Activated CD8-positive, alpha-beta T cell treated with anti-CD3 and anti-CD28 coated beads, Interleukin-2, amount 10 ng/mL, durations not matched to agents 7 days and 5 days (primary cell): ENCODE measurements around the gene FAM221B. TPM values are rescaled to one million over a fixed set of nuclear protein-coding genes. Genes with fewer than 3 reads are reported as not detected.
A peak's percentile ranks its signal among the peaks of the same experiment; 100 is the strongest.

Source experiments
- ATAC-seq: fragments of 150-1000 bp; cut with Tn5 transposase; one replicate; pipeline ENCODE4 v1.10.0; 2021; ENCODE audit warnings: moderate library complexity
- CTCF ChIA-PET: fragments of 350-600 bp; sonication (Branson Sonifier 250); formaldehyde crosslinking; loops from one replicate; lab custom pipeline; 2021; ENCODE audit warnings: antibody characterized with exemption; lab: Charles Lee
- POLR2A ChIA-PET: fragments of 350-600 bp; sonication (Branson Sonifier 250); formaldehyde crosslinking; loops from one replicate; lab custom pipeline; 2021; ENCODE audit warnings: antibody characterized with exemption; lab: Charles Lee
- DNase-seq: peaks from one replicate; pipeline ENCODE4 v3.0.0-alpha.2; 2020
- H3K27ac Mint-ChIP-seq: one replicate; pipeline ENCODE4 v1.8.0; 2021; ENCODE audit warnings: mild to moderate bottlenecking, mixed read lengths
- H3K27me3 Mint-ChIP-seq: one replicate; pipeline ENCODE4 v1.8.0; 2021; ENCODE audit warnings: low read depth, mixed read lengths
- H3K36me3 Mint-ChIP-seq: one replicate; pipeline ENCODE4 v1.8.0; 2021; ENCODE audit warnings: low read depth, mixed read lengths
- H3K4me1 Mint-ChIP-seq: one replicate; pipeline ENCODE4 v1.8.0; 2021; ENCODE audit warnings: low read depth, mixed read lengths
- H3K4me3 Mint-ChIP-seq: one replicate; pipeline ENCODE4 v1.8.0; 2021; ENCODE audit warnings: mild to moderate bottlenecking, mixed read lengths
- H3K9me3 Mint-ChIP-seq: one replicate; pipeline ENCODE4 v1.8.0; 2022; ENCODE audit warnings: mixed read lengths; ENCODE audit not compliant: insufficient read depth
- total RNA-seq, 2 experiments: library from RNA; stranded (reverse); gene quantifications; one replicate each; pipeline ENCODE4 v1.2.3, GENCODE V29; 2021

FAM221B gene, protein sequence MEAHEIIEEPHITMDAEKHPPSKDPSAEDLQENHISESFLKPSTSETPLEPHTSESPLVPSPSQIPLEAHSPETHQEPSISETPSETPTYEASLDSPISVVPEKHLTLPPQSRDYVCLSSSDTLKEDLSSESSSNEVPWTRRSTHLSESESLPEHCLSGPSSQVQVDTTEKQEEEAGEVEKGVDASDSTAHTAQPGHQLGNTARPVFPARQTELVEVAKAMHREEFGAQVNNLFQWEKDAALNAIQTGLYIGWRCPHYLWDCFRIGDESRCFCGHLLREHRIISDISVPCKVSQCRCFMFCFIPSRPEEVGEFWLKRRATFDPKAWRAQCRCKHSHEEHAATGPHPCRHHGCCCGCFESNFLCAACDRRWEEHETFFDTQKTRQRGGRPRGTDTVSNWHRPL
- not detected for total RNA-seq

DNA sequence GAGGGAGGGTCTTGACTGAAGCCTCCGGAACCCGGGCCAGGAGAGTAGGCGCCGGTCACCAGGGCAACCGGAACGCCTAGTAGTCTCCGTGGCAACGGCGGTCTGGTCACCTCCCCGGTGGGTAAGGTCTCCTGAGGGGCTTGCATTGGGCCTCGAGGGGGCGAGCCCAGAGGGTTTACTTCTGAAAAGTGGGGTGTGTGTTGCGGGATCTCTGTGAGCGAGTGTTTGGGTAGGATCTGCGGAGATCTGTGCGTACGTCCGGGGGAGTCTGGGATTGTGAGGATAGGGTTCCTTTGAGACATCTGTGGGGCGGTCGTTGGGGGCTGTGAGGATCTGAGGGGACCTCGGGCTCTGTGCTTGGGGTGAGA is at the start of gene FAM221B:
Gene FAM221B (minus strand): TSS at position 17 of the 368 bp plus-strand sequence. CDS start 2,571 bp downstream, outside the sequence.
- H3K9me3 Mint-ChIP-seq = no peaks in the 10 kb centered on the region
- peak within 1 kb of the TSS; percentile 88 for H3K4me3 Mint-ChIP-seq
- ChIA-PET POLR2A (interaction anchor here (0.7 to 1.2 kb wide), 3 partner anchors 14 to 17 kb away, joined by 3 to 5 read pairs (median 5); partner anchors contain the start of gene HINT2), CTCF (interaction anchor here (0.8 to 1.7 kb wide), 5 partner anchors 15 to 54 kb away, joined by 3 to 6 read pairs (median 3); partner anchors contain the start of genes HINT2 and SPAG8)
- peak; percentile 37 for ATAC-seq
- peak within 1 kb of the TSS; percentile 85 for H3K27ac Mint-ChIP-seq
- DNase-seq = peak; percentile 48
- peaks cover 31% of the 10 kb centered on the region for H3K4me1 Mint-ChIP-seq
- peaks cover 6% of the 10 kb centered on the region for H3K27me3 Mint-ChIP-seq
- no peaks in the 10 kb centered on the region for H3K36me3 Mint-ChIP-seq

- H3K4me1 Mint-ChIP-seq = no peaks in the 10 kb centered on the region
- POLR2A ChIA-PET = no interaction called here
- peaks cover 17% of the 10 kb centered on the region for H3K27me3 Mint-ChIP-seq
These were observed 44.0 kb upstream of the FAM221B start for GRCh38 chr9:35872505-35872904.

DNA sequence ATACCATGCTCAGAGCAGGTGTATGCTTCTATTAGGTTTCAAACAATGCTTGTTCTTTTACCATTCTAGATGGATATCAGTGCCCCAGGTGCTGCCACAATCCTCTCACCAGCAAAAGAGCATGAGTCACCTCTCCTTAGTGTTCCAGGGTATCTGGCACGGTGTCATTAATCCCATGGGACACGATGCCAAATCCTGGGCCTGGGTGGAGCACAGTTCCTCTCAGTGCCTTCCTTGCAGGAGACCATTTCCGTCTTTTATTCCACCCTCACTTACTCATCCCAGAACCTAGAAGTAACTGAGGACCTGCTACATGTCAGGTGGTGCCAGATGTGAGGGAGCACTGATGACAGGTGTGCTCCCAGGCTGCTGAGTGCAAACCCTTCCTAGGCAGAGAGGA is 43.0 kb upstream of the FAM221B start:
- Mint-ChIP-seq H3K4me1 (no peaks in the 10 kb centered on the region), H3K4me3 (no peak overlapping the region), H3K27me3 (peaks cover 10% of the 10 kb centered on the region), H3K9me3 (no peaks in the 10 kb centered on the region), H3K36me3 (no peaks in the 10 kb centered on the region), H3K27ac (no peak overlapping the region)
- CTCF ChIA-PET = interaction anchor here (0.6 to 1.6 kb wide), 2 partner anchors 11 kb away, joined by 4 to 14 read pairs; no protein-coding TSS in a partner anchor
- DNase-seq (no peak), ATAC-seq (no peak)
- POLR2A ChIA-PET = no interaction called here

More at GRCh38 chr9:35872505-35872904, 44.0 kb upstream of the FAM221B start:
- Mint-ChIP-seq H3K4me3 (no peak overlapping the region), H3K36me3 (no peaks in the 10 kb centered on the region), H3K9me3 (peaks cover 5% of the 10 kb centered on the region), H3K27ac (no peak overlapping the region)
- CTCF ChIA-PET = interaction anchor here (1.0 to 1.6 kb wide), 5 partner anchors 10 to 82 kb away, joined by 3 to 14 read pairs (median 5); no protein-coding TSS in a partner anchor
- DNase-seq (no peak), ATAC-seq (no peak)

- Mint-ChIP-seq H3K9me3 (no peaks in the 10 kb centered on the region), H3K4me1 (no peaks in the 10 kb centered on the region)
These were observed 41.9 kb upstream of the FAM221B start, which contains the start of gene OR13J1 for GRCh38 chr9:35870351-35870923. OR13J1 (minus strand) TSS chr9:35870401; CDS start chr9:35870401, 0 bp downstream.

GRCh38 chr9:35869621-35870216 is 41.2 kb upstream of the FAM221B start:
- no peak for DNase-seq
- Mint-ChIP-seq H3K4me1 (no peaks in the 10 kb centered on the region), H3K4me3 (no peak overlapping the region), H3K27ac (no peak overlapping the region), H3K27me3 (peaks cover 1% of the 10 kb centered on the region), H3K9me3 (no peaks in the 10 kb centered on the region), H3K36me3 (no peaks in the 10 kb centered on the region)
- ChIA-PET CTCF (interaction anchor here (0.9 kb wide), 1 partner anchor 12 kb away, joined by 3 read pairs; no protein-coding TSS in a partner anchor), POLR2A (no interaction called here)
- ATAC-seq = no peak

More at GRCh38 chr9:35870351-35870923, 41.9 kb upstream of the FAM221B start, which contains the start of gene OR13J1:
- DNase-seq (no peak), ATAC-seq (no peak)
- peaks cover 4% of the 10 kb centered on the region for H3K27me3 Mint-ChIP-seq
- ChIA-PET CTCF (interaction anchor here (0.9 kb wide), 1 partner anchor 12 kb away, joined by 3 read pairs; no protein-coding TSS in a partner anchor), POLR2A (no interaction called here)
- no peak within 1 kb of the TSS for H3K27ac Mint-ChIP-seq
- H3K4me3 Mint-ChIP-seq = no peak within 1 kb of the TSS
- no peaks in the 10 kb centered on the region for H3K36me3 Mint-ChIP-seq

DNA sequence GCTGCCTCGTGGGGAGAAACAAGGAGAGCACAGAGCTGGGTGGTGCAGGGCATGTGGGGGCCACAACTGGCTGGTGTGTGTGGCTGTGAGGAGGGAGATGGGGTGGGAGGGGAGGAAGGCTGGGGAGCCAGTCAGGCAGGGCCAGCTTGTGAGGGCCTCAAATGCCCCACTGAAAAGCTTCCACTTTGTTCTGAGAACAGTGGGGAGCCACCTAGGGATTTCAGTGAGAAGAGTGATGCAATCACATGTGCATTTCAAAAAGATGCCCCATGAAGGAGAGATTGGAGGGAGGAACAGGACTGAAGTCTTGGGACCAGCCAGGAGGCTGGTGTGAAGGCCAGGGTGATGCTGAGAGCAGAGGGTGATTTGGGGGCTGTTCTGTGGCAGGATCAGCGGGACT is 40.4 kb upstream of the FAM221B start:
- CTCF ChIA-PET = interaction anchor here (1.3 kb wide), 1 partner anchor 13 kb away, joined by 5 read pairs; no protein-coding TSS in a partner anchor
- POLR2A ChIA-PET = no interaction called here
- Mint-ChIP-seq H3K9me3 (no peaks in the 10 kb centered on the region), H3K4me1 (no peaks in the 10 kb centered on the region), H3K27me3 (no peaks in the 10 kb centered on the region), H3K36me3 (no peaks in the 10 kb centered on the region), H3K27ac (no peak overlapping the region), H3K4me3 (no peak overlapping the region)
- ATAC-seq (no peak), DNase-seq (no peak)

GRCh38 chr9:35867538-35867937 is 39.0 kb upstream of the FAM221B start:
- Mint-ChIP-seq H3K36me3 (no peaks in the 10 kb centered on the region), H3K4me1 (no peaks in the 10 kb centered on the region), H3K9me3 (no peaks in the 10 kb centered on the region), H3K4me3 (no peak overlapping the region), H3K27me3 (peaks cover 5% of the 10 kb centered on the region), H3K27ac (no peak overlapping the region)
- POLR2A ChIA-PET = no interaction called here
- no peak for DNase-seq
- no peak for ATAC-seq
- CTCF ChIA-PET = interaction anchor here (1.3 kb wide), 1 partner anchor 14 kb away, joined by 5 read pairs; no protein-coding TSS in a partner anchor

- Mint-ChIP-seq H3K9me3 (no peaks in the 10 kb centered on the region), H3K36me3 (no peaks in the 10 kb centered on the region), H3K27ac (no peak overlapping the region), H3K4me1 (no peaks in the 10 kb centered on the region), H3K4me3 (no peak overlapping the region), H3K27me3 (peaks cover 18% of the 10 kb centered on the region)
- DNase-seq (peak; percentile 14), ATAC-seq (no peak)
- ChIA-PET POLR2A (no interaction called here), CTCF (interaction anchor here (1.0 to 3.0 kb wide), 4 partner anchors 17 to 74 kb away, joined by 3 to 12 read pairs (median 5); no protein-coding TSS in a partner anchor)
These were observed 36.2 kb upstream of the FAM221B start for GRCh38 chr9:35864695-35865255.

- H3K4me1 Mint-ChIP-seq = no peaks in the 10 kb centered on the region
- H3K36me3 Mint-ChIP-seq = no peaks in the 10 kb centered on the region
- no peak for ATAC-seq
- DNase-seq = peak; percentile 17
- no peak overlapping the region for H3K27ac Mint-ChIP-seq
- no peaks in the 10 kb centered on the region for H3K9me3 Mint-ChIP-seq
- peaks cover 21% of the 10 kb centered on the region for H3K27me3 Mint-ChIP-seq
- POLR2A ChIA-PET = no interaction called here
- no peak overlapping the region for H3K4me3 Mint-ChIP-seq
- CTCF ChIA-PET = interaction anchor here (2.0 to 3.6 kb wide), 2 partner anchors 19 to 37 kb away, joined by 7 to 16 read pairs; no protein-coding TSS in a partner anchor
These were observed 35.1 kb upstream of the FAM221B start for GRCh38 chr9:35863583-35863982.

DNA sequence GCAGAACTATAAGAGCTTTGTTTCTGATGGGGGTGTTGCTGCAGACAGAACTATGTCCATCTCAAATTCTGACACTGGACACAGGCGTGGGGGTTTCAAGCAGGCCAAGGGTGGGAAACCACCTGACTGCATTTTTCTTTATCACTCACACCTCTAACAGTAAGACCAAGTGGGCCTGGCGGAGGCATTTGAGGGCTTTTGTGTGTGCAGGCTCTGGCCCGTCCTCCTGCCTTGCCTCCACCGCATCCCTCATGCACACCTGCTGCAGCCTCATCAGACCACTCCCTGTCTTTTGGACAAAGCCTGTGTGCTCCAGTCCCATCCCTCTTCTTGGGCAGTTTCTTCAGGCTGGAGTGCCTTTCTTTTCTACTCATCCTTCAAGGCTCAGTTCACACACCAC is 33.8 kb upstream of the FAM221B start:
- no peaks in the 10 kb centered on the region for H3K4me1 Mint-ChIP-seq
- ChIA-PET POLR2A (no interaction called here), CTCF (interaction anchor here (1.5 to 3.6 kb wide), 2 partner anchors 14 to 20 kb away, joined by 3 to 16 read pairs; no protein-coding TSS in a partner anchor)
- peak; percentile 14 for DNase-seq
- no peak for ATAC-seq
- H3K36me3 Mint-ChIP-seq = no peaks in the 10 kb centered on the region
- no peak overlapping the region for H3K27ac Mint-ChIP-seq
- no peaks in the 10 kb centered on the region for H3K9me3 Mint-ChIP-seq
- peaks cover 21% of the 10 kb centered on the region for H3K27me3 Mint-ChIP-seq
- no peak overlapping the region for H3K4me3 Mint-ChIP-seq
